Breast epithelium (tissue), 3 donors: ENCODE measurements around the gene NPHP1.

ENCODE experiments used
- CTCF ChIP-seq, 3 donors: fragments of 450-650 bp; IDR thresholded peaks; one replicate each; pipeline ENCODE4 v1.5.1; 2016 to 2017; ENCODE audit warnings: antibody characterized with exemption in 3 of 3, mild to moderate bottlenecking in 3 of 3, moderate library complexity in 3 of 3
- POLR2A ChIP-seq: fragments of 450-650 bp; IDR thresholded peaks from one replicate; pipeline ENCODE4 v1.6.1; 2016; ENCODE audit warnings: antibody characterized with exemption, mild to moderate bottlenecking, moderate library complexity
- POLR2AphosphoS5 ChIP-seq, 3 donors: sonication (generic); formaldehyde crosslinking; IDR thresholded peaks; one replicate each; pipeline ENCODE4 v1.6.1; 2017; ENCODE audit warnings: antibody characterized with exemption in 3 of 3

DNA sequence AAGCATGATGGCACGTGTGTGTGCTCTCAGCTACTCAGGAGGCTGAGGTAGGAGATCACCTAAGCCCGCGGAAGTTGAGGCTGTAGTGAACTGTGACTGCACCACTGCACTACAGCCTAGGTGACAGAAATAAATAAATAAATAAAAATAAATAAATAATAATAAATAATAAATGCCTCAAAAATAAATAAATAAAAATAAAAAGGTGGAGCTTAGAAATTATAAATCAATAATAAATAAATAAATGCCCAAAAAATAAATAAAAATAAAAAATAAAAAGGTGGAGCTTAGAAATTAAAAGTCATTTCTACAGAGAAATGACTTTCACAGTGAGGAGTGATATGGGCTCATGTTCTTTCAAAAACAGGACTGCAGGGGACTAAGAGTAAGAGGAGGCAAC, 83.2 kb downstream of the NPHP1 start:
- no peak for TF ChIP-seq CTCF (IDR thresholded peaks at IDR 0.05)
- TF ChIP-seq POLR2AphosphoS5 (IDR thresholded peaks at IDR 0.05) = no peak
- no peak for TF ChIP-seq POLR2A
